DOHH2 (cell line): ENCODE measurements around the gene DOCK1.

Experiments used
- H3F3A ChIP-seq: fragments of 200-600 bp; sonication (generic), shearing (Covaris generic); 2 replicates; pipeline ENCODE4 v1.6.0; 2016; ENCODE audit warnings: antibody characterized with exemption, mild to moderate bottlenecking; ENCODE audit not compliant: control insufficient read depth, insufficient read depth
- H3K27ac ChIP-seq: fragments of 200-600 bp; sonication (generic); 2 replicates; pipeline ENCODE4 v1.5.1; 2014; ENCODE audit warnings: low read depth, mild to moderate bottlenecking, low read length, moderate library complexity
- H3K27me3 ChIP-seq: fragments of 200-600 bp; sonication (generic); 2 replicates; pipeline ENCODE4 v1.6.1; 2014; ENCODE audit warnings: mild to moderate bottlenecking, low read length, mixed read lengths; ENCODE audit not compliant: control insufficient read depth
- H3K36me3 ChIP-seq: fragments of 200-600 bp; sonication (generic); 2 replicates; pipeline ENCODE4 v1.6.1; 2014; ENCODE audit warnings: mild to moderate bottlenecking, low read length, moderate library complexity, mixed read lengths; ENCODE audit not compliant: control insufficient read depth
- H3K4me1 ChIP-seq: fragments of 200-600 bp; sonication (generic); 2 replicates; pipeline ENCODE4 v1.6.1; 2014; ENCODE audit warnings: mild to moderate bottlenecking, low read length, mixed read lengths; ENCODE audit not compliant: control insufficient read depth
- H3K4me2 ChIP-seq: fragments of 200-600 bp; sonication (generic); 2 replicates; pipeline ENCODE4 v1.6.0; 2014; ENCODE audit warnings: mild to moderate bottlenecking, low read length, moderate library complexity
- H3K4me3 ChIP-seq: fragments of 200-600 bp; sonication (generic); 2 replicates; pipeline ENCODE4 v1.5.1; 2014; ENCODE audit warnings: mild to moderate bottlenecking, low read length, mixed read lengths
- H3K79me2 ChIP-seq: fragments of 200-600 bp; sonication (generic); 2 replicates; pipeline ENCODE4 v1.6.1; 2014; ENCODE audit warnings: mild to moderate bottlenecking, low read length, mixed read lengths; ENCODE audit not compliant: control insufficient read depth
- H3K9me2 ChIP-seq: fragments of 200-600 bp; sonication (generic); replicated peaks from 2 replicates; pipeline ENCODE4 v1.6.1; 2014; ENCODE audit warnings: mild to moderate bottlenecking, low read length, mixed read lengths; ENCODE audit not compliant: control insufficient read depth
- H3K9me3 ChIP-seq: fragments of 200-600 bp; sonication (generic); 2 replicates; pipeline ENCODE4 v1.6.1; 2014; ENCODE audit warnings: antibody characterized with exemption, low read length, mixed read lengths; ENCODE audit not compliant: control insufficient read depth, insufficient read depth
- H4K20me1 ChIP-seq: fragments of 200-600 bp; sonication (generic); 2 replicates; pipeline ENCODE4 v1.6.0; 2014; ENCODE audit warnings: low read depth, mild to moderate bottlenecking, antibody characterized with exemption, low read length, moderate library complexity; ENCODE audit not compliant: control insufficient read depth, insufficient read depth
- CTCF ChIP-seq: fragments of 200-600 bp; sonication (generic); IDR thresholded peaks from one replicate; pipeline ENCODE4 v1.5.1; 2014; ENCODE audit warnings: antibody characterized with exemption, mild to moderate bottlenecking, low read depth, low read length; ENCODE audit not compliant: poor library complexity, severe bottlenecking
- EZH2phosphoT487 ChIP-seq: fragments of 200-600 bp; sonication (generic); IDR thresholded peaks from 2 replicates; pipeline ENCODE4 v1.6.1; 2017; ENCODE audit warnings: borderline replicate concordance, mild to moderate bottlenecking, antibody characterized with exemption, low read length, moderate library complexity, mixed read lengths

The DOCK1 gene

GRCh38 chr10:127115100-127115499, 209.9 kb downstream of the DOCK1 start:
- H3K4me3 ChIP-seq, result no peak overlapping the region
- no peaks in the 10 kb centered on the region for H3K79me2 ChIP-seq
- no peak for TF ChIP-seq CTCF
- no peak for TF ChIP-seq EZH2phosphoT487

GRCh38 chr10:127117125-127117524, 211.9 kb downstream of the DOCK1 start:
- TF ChIP-seq EZH2phosphoT487, result no peak
- H3F3A ChIP-seq, result no peaks in the 10 kb centered on the region
- H4K20me1 ChIP-seq, result no peaks in the 10 kb centered on the region
- H3K27me3 ChIP-seq, result no peaks in the 10 kb centered on the region
- H3K4me2 ChIP-seq, result no peak overlapping the region
- H3K9me2 ChIP-seq, result no peaks in the 10 kb centered on the region
- H3K4me3 ChIP-seq, result no peak overlapping the region
- no peak overlapping the region for H3K27ac ChIP-seq
- no peaks in the 10 kb centered on the region for H3K36me3 ChIP-seq
- no peaks in the 10 kb centered on the region for H3K9me3 ChIP-seq
- no peaks in the 10 kb centered on the region for H3K4me1 ChIP-seq
- H3K79me2 ChIP-seq, result no peaks in the 10 kb centered on the region

More at GRCh38 chr10:127115100-127115499, 209.9 kb downstream of the DOCK1 start:
- H3K4me1 ChIP-seq, result no peaks in the 10 kb centered on the region
- no peak overlapping the region for H3K27ac ChIP-seq
- no peaks in the 10 kb centered on the region for H3K9me2 ChIP-seq
- no peaks in the 10 kb centered on the region for H3F3A ChIP-seq
- H3K9me3 ChIP-seq, result no peaks in the 10 kb centered on the region
- no peak overlapping the region for H3K4me2 ChIP-seq
- H4K20me1 ChIP-seq, result no peaks in the 10 kb centered on the region
- no peaks in the 10 kb centered on the region for H3K27me3 ChIP-seq
- H3K36me3 ChIP-seq, result no peaks in the 10 kb centered on the region

GRCh38 chr10:127118034-127118433, 212.8 kb downstream of the DOCK1 start:
- H3F3A ChIP-seq, result no peaks in the 10 kb centered on the region
- no peak overlapping the region for H3K4me2 ChIP-seq

GRCh38 chr10:127119936-127120335, 214.7 kb downstream of the DOCK1 start:
- no peak overlapping the region for H3K4me2 ChIP-seq
- no peaks in the 10 kb centered on the region for H3K9me2 ChIP-seq
- H4K20me1 ChIP-seq, result no peaks in the 10 kb centered on the region
- no peaks in the 10 kb centered on the region for H3K36me3 ChIP-seq
- TF ChIP-seq CTCF, result no peak
- no peak for TF ChIP-seq EZH2phosphoT487
- H3K27me3 ChIP-seq, result no peaks in the 10 kb centered on the region
- no peaks in the 10 kb centered on the region for H3F3A ChIP-seq
- H3K9me3 ChIP-seq, result no peaks in the 10 kb centered on the region
- H3K4me3 ChIP-seq, result no peak overlapping the region
- H3K4me1 ChIP-seq, result no peaks in the 10 kb centered on the region
- H3K79me2 ChIP-seq, result no peaks in the 10 kb centered on the region
- H3K27ac ChIP-seq, result no peak overlapping the region

More at GRCh38 chr10:127118034-127118433, 212.8 kb downstream of the DOCK1 start:
- Histone ChIP-seq H3K4me3 (no peak overlapping the region), H3K79me2 (no peaks in the 10 kb centered on the region), H4K20me1 (no peaks in the 10 kb centered on the region), H3K27me3 (no peaks in the 10 kb centered on the region), H3K4me1 (no peaks in the 10 kb centered on the region), H3K9me2 (no peaks in the 10 kb centered on the region), H3K36me3 (no peaks in the 10 kb centered on the region), H3K27ac (no peak overlapping the region), H3K9me3 (no peaks in the 10 kb centered on the region)
- TF ChIP-seq EZH2phosphoT487 (no peak), CTCF (no peak)
